Measurements from ENCODE around the gene ARHGEF28.

ARHGEF28 gene

GRCh38 chr5:73867345-73868335 is 241.6 kb downstream of the ARHGEF28 start:
- no peaks in the 10 kb centered on the region for H3K36me3 ChIP-seq (ENCODE audit: control insufficient read depth, insufficient read depth, low read length)
- H3K4me3 ChIP-seq (replicated peaks; ENCODE audit: low read depth, low read length) = no peak overlapping the region
- TF ChIP-seq CTCF (IDR thresholded peaks at IDR 0.05; ENCODE audit: insufficient read depth, low read length, poor library complexity, severe bottlenecking) = no peak
- H3K27me3 ChIP-seq (replicated peaks; ENCODE audit: control insufficient read depth, insufficient read depth, low read length) = no peaks in the 10 kb centered on the region
- DNase-seq (ENCODE audit: extremely low read depth, insufficient read length) = no peak

DNA sequence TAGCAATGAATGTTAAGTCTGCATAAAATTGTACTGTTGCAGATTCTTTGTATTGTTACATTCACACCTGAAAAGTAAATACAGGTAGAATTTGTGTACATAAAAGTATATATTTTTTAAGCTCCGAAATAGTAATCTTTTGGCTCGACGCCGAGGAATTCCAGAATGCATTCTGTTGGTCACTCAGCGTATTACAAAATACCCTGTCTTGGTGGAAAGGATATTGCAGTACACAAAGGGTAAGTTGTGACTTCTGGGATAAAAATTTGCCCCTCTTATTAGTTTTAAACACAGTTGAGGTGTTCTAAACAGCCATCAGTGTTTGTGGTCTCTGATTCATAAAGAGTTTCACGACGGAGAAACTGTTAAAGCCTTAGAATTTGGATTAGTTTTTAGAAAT is 257.6 kb downstream of the ARHGEF28 start:
- no peak for TF ChIP-seq CTCF (IDR thresholded peaks at IDR 0.05; ENCODE audit: insufficient read depth, low read length, poor library complexity, severe bottlenecking)
- H3K36me3 ChIP-seq (ENCODE audit: control insufficient read depth, insufficient read depth, low read length) = no peaks in the 10 kb centered on the region
- no peaks in the 10 kb centered on the region for H3K27me3 ChIP-seq (replicated peaks; ENCODE audit: control insufficient read depth, insufficient read depth, low read length)
- no peak overlapping the region for H3K4me3 ChIP-seq (replicated peaks; ENCODE audit: low read depth, low read length)
- DNase-seq (ENCODE audit: extremely low read depth, insufficient read length) = no peak

- DNase-seq (ENCODE audit: extremely low read depth, insufficient read length) = no peak
- H3K4me3 ChIP-seq (replicated peaks; ENCODE audit: low read depth, low read length) = no peak overlapping the region
- 0 out of 2 replicates have a peak, but pooled peaks cover 2% of the 10 kb centered on the region for H3K27me3 ChIP-seq (replicated peaks; ENCODE audit: control insufficient read depth, insufficient read depth, low read length)
- TF ChIP-seq CTCF (IDR thresholded peaks at IDR 0.05; ENCODE audit: insufficient read depth, low read length, poor library complexity, severe bottlenecking) = no peak
- no peaks in the 10 kb centered on the region for H3K36me3 ChIP-seq (ENCODE audit: control insufficient read depth, insufficient read depth, low read length)
These were observed 261.7 kb downstream of the ARHGEF28 start for GRCh38 chr5:73887688-73888087.

DNA sequence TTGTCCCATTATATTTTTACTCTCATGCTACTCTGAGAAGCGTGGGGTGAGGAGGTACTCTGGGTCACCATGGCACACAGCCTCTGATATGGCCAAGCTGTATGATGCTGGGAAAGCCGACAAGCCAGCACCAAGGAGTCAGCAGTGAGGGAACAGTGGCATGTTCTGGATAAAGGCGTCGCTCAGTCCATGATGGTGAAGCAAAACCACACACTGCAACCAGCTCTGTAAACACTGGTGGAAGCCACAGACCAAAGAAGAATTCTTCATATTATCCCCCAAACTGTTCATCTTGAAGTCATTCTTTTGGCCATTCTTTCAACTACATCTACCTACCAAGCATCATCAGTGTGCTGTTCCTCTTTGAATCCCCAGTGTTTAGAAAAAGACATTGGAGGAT is 264.6 kb downstream of the ARHGEF28 start:
- Histone ChIP-seq H3K36me3 (ENCODE audit: control insufficient read depth, insufficient read depth, low read length) (no peaks in the 10 kb centered on the region), H3K27me3 (replicated peaks; ENCODE audit: control insufficient read depth, insufficient read depth, low read length) (0 out of 2 replicates have a peak, but pooled peaks cover 2% of the 10 kb centered on the region), H3K4me3 (replicated peaks; ENCODE audit: low read depth, low read length) (no peak overlapping the region)
- TF ChIP-seq CTCF (IDR thresholded peaks at IDR 0.05; ENCODE audit: insufficient read depth, low read length, poor library complexity, severe bottlenecking) = no peak
- no peak for DNase-seq (ENCODE audit: extremely low read depth, insufficient read length)

DNA sequence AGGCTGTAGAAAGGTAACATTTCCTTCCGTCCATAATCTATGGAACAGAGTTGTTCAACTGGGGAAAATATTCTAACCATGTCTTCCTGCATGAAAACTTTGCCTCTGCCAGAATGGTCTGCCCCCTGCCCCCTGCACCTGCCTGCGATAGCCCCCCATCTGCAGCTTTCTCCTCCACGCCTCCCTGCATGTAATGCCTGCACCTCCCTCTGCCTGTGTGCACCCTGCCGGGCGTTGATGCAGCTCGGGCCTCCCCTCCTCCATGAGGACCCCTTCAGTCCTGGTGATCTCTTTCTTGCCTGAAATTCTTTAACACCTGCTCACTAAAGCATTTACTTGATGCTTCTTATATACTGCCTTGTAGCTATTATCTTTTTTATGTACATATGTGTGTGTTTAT is 266.2 kb downstream of the ARHGEF28 start:
- Histone ChIP-seq H3K36me3 (ENCODE audit: control insufficient read depth, insufficient read depth, low read length) (no peaks in the 10 kb centered on the region), H3K4me3 (replicated peaks; ENCODE audit: low read depth, low read length) (no peak overlapping the region), H3K27me3 (replicated peaks; ENCODE audit: control insufficient read depth, insufficient read depth, low read length) (0 out of 2 replicates have a peak, but pooled peaks cover 2% of the 10 kb centered on the region)
- DNase-seq (ENCODE audit: extremely low read depth, insufficient read length) = no peak
- TF ChIP-seq CTCF (IDR thresholded peaks at IDR 0.05; ENCODE audit: insufficient read depth, low read length, poor library complexity, severe bottlenecking) = no peak

All from GM06990 (cell line).